OCI-LY7 (cell line): Measurements from ENCODE around the gene SMG1. TPM values are rescaled to one million over a fixed set of nuclear protein-coding genes. Genes with fewer than 3 reads are reported as not detected.

ENCODE experiments used
- BruUV-seq: library from RNA; stranded (reverse); fragments of 400-500 nt; replicated peaks from 2 replicates; lab custom pipeline; 2021; lab: Mats Ljungman, UMichigan
- CTCF ChIA-PET: fragments of 300-600 bp; sonication (Branson Sonifier 250); formaldehyde crosslinking; loops from one replicate; lab custom pipeline; 2022; ENCODE audit warnings: antibody characterized with exemption; ENCODE audit not compliant: unreplicated experiment; lab: Charles Lee
- POLR2A ChIA-PET: fragments of 300-600 bp; sonication (Branson Sonifier 250); formaldehyde crosslinking; loops from one replicate; lab custom pipeline; 2022; ENCODE audit warnings: antibody characterized with exemption; lab: Charles Lee
- DNase-seq: peaks from one replicate; pipeline ENCODE4 v3.0.0-alpha.2; 2015; ENCODE audit warnings: low spot score
- H2AFZ ChIP-seq: fragments of 200-600 bp; sonication (generic), shearing (Covaris generic); 2 replicates; pipeline ENCODE4 v1.6.1; 2014; ENCODE audit warnings: mild to moderate bottlenecking, antibody characterized with exemption, low read length, moderate library complexity
- H3K27ac ChIP-seq: fragments of 200-600 bp; sonication (generic); 2 replicates; pipeline ENCODE4 v1.5.1; 2014; ENCODE audit warnings: mixed run types, low read depth, mild to moderate bottlenecking, moderate library complexity, low read length, inconsistent platforms; ENCODE audit not compliant: poor library complexity, severe bottlenecking
- H3K36me3 ChIP-seq: fragments of 200-600 bp; sonication (generic); 2 replicates; pipeline ENCODE4 v1.6.1; 2014; ENCODE audit warnings: mild to moderate bottlenecking, antibody characterized with exemption, low read length, moderate library complexity, mixed read lengths; ENCODE audit not compliant: insufficient read depth
- H3K4me1 ChIP-seq: fragments of 200-600 bp; sonication (generic); 2 replicates; pipeline ENCODE4 v1.5.1; 2014; ENCODE audit warnings: mild to moderate bottlenecking, low read length; ENCODE audit not compliant: insufficient read depth, poor library complexity, severe bottlenecking
- H3K4me2 ChIP-seq: fragments of 200-600 bp; sonication (generic); 2 replicates; pipeline ENCODE4 v1.6.1; 2014; ENCODE audit warnings: mild to moderate bottlenecking, low read length
- H3K4me3 ChIP-seq: fragments of 200-600 bp; sonication (generic); 2 replicates; pipeline ENCODE4 v1.5.1; 2014; ENCODE audit warnings: mild to moderate bottlenecking, low read depth, low read length; ENCODE audit not compliant: poor library complexity, severe bottlenecking
- H3K79me2 ChIP-seq: fragments of 200-600 bp; sonication (generic); 2 replicates; pipeline ENCODE4 v1.6.1; 2016; ENCODE audit warnings: low read depth, mild to moderate bottlenecking, low read length, moderate library complexity, mixed read lengths; ENCODE audit not compliant: insufficient read depth
- H3K9me2 ChIP-seq: fragments of 200-600 bp; sonication (generic); 2 replicates; pipeline ENCODE4 v1.6.1; 2016; ENCODE audit warnings: mild to moderate bottlenecking, low read length, mixed read lengths; ENCODE audit not compliant: insufficient read depth
- H3K9me3 ChIP-seq: fragments of 200-600 bp; sonication (generic); 2 replicates; pipeline ENCODE4 v1.6.1; 2014; ENCODE audit warnings: mild to moderate bottlenecking, mixed run types, low read length, mixed read lengths
- H4K20me1 ChIP-seq: fragments of 200-600 bp; sonication (generic); 2 replicates; pipeline ENCODE4 v1.6.1; 2014; ENCODE audit warnings: mild to moderate bottlenecking, antibody characterized with exemption, low read length, moderate library complexity, mixed read lengths; ENCODE audit not compliant: insufficient read depth
- EZH2phosphoT487 ChIP-seq: fragments of 200-600 bp; sonication (generic); IDR thresholded peaks from 2 replicates; pipeline ENCODE4 v1.6.1; 2018; ENCODE audit warnings: low read depth, borderline replicate concordance, mild to moderate bottlenecking, mixed run types, antibody characterized with exemption, low read length, moderate library complexity, mixed read lengths
- intact Hi-C: fragments of 100-400 bp; cut with micrococcal nuclease; formaldehyde crosslinking; loops from one replicate; pipeline ENCODE4 v1.10.0; 2022; ENCODE audit not compliant: unreplicated experiment
- total RNA-seq, 2 experiments: library from RNA; depleted of rRNA in 1 of 2; stranded (reverse); fragments of >200 nt in 1 of 2; shearing (Covaris generic) in 1 of 2; gene quantifications; 2 replicates each; pipeline ENCODE4 v1.2.3, GENCODE V29; 2014 to 2022
- TF ChIP-seq, protein P1 (sequence below): fragments of 200-600 bp; sonication (generic); conservative IDR thresholded peaks from 2 replicates; pipeline ENCODE4 v1.5.1; 2014; ENCODE audit warnings: mild to moderate bottlenecking, antibody characterized with exemption, low read length, moderate library complexity, mixed read lengths

SMG1 gene
- total RNA-seq, 2 experiments from 2014 or later, result 106 to 199 TPM

DNA sequence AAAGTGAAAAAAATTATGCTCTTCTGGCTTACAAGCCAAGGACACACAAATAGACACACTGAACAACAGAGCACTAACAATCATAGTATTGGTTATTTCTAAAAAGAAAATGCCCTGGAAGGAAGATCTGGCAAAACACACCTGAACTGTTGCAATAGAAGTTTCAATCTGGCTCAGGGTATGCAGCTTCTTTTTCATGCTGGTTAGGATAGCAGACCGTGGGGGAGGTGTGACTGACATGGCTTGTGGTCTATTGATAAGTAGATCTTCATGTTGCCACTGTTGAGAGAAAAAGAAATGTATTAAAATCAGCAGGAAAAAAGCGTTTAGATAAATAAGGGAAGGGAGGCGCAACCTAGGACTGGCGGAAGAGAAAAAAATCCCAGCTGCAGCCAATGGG lies 98.3 kb downstream of the SMG1 start:
- peaks cover 55% of the 10 kb centered on the region for H3K36me3 ChIP-seq

DNA sequence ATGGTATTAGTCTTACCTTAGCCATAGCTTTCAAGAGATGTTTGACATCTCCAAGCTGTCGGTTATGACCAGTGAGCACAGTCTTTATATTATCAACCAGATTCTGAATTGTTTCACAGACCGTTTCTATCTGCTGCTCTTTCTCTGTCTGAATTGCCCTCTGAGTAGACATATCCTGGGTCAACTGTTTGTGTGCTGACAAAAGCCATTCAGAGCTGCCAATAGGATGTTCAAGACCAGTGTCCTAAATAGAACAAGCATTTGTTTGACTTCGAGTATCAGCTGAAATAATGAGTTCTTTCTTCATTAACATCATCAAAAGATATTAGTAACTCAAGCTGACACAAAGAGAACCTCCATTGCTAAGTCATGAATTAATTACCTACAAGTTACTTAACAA lies 109.9 kb downstream of the SMG1 start:
- Histone ChIP-seq H3K4me1 (no peaks in the 10 kb centered on the region), H3K79me2 (no peaks in the 10 kb centered on the region), H3K4me3 (no peak overlapping the region), H2AFZ (no peak overlapping the region), H4K20me1 (0 out of 2 replicates have a peak, but pooled peaks cover under 1% of the 10 kb centered on the region), H3K9me3 (no peaks in the 10 kb centered on the region), H3K27ac (no peak overlapping the region), H3K36me3 (peaks cover 85% of the 10 kb centered on the region), H3K9me2 (no peaks in the 10 kb centered on the region), H3K4me2 (no peak overlapping the region)
- TF ChIP-seq, protein P1, sequence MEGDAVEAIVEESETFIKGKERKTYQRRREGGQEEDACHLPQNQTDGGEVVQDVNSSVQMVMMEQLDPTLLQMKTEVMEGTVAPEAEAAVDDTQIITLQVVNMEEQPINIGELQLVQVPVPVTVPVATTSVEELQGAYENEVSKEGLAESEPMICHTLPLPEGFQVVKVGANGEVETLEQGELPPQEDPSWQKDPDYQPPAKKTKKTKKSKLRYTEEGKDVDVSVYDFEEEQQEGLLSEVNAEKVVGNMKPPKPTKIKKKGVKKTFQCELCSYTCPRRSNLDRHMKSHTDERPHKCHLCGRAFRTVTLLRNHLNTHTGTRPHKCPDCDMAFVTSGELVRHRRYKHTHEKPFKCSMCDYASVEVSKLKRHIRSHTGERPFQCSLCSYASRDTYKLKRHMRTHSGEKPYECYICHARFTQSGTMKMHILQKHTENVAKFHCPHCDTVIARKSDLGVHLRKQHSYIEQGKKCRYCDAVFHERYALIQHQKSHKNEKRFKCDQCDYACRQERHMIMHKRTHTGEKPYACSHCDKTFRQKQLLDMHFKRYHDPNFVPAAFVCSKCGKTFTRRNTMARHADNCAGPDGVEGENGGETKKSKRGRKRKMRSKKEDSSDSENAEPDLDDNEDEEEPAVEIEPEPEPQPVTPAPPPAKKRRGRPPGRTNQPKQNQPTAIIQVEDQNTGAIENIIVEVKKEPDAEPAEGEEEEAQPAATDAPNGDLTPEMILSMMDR, result no peak
- no peak for TF ChIP-seq EZH2phosphoT487
- no TSS peak for BruUV-seq
- CTCF ChIA-PET, result no interaction called here
- POLR2A ChIA-PET, result interaction anchor here (1.2 to 1.7 kb wide), 4 partner anchors 11 to 15 kb away, joined by 3 to 6 read pairs (median 4); partner anchors contain the start of gene ARL6IP1
- intact Hi-C loops, result no loop called here
- no peak for DNase-seq

More for the DNA sequence above, 98.3 kb downstream of the SMG1 start:
- BruUV-seq, result no TSS peak
- H3K4me2 ChIP-seq, result no peak overlapping the region
- TF ChIP-seq, protein P1, result no peak
- H3K79me2 ChIP-seq, result no peaks in the 10 kb centered on the region
- H4K20me1 ChIP-seq, result no peaks in the 10 kb centered on the region
- no peak overlapping the region for H3K27ac ChIP-seq
- ChIA-PET POLR2A (interaction anchor here (0.8 to 1.4 kb wide), 3 partner anchors 12 to 26 kb away, joined by 3 read pairs; partner anchors contain the start of gene ARL6IP1), CTCF (no interaction called here)
- H3K9me3 ChIP-seq, result no peaks in the 10 kb centered on the region
- H3K4me3 ChIP-seq, result no peak overlapping the region
- no peak for DNase-seq
- no peaks in the 10 kb centered on the region for H3K4me1 ChIP-seq
- H2AFZ ChIP-seq, result no peak overlapping the region
- intact Hi-C loops, result no loop called here
- H3K9me2 ChIP-seq, result no peaks in the 10 kb centered on the region

DNA sequence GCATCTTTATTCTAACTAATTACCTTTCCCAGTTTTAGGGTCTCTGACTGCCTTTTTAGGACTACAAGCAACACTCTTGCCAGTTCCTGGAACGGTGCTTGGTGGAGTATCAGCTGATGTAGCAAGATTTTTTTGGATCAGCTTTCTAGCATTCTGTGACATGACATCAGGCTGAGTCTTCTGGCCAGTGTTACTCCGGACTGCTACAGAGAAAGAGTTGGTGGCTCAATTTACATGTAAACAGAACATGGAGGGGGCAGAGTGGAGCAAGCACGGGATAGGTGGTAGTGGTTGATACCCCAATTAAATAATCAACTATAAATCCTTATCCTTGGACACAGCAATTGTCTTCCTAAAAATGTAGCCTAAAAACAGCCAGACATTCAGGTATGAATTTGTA lies 114.3 kb downstream of the SMG1 start:
- intact Hi-C loops, result no loop called here
- Histone ChIP-seq H3K4me2 (no peak overlapping the region), H3K36me3 (peaks cover 86% of the 10 kb centered on the region), H3K9me3 (no peaks in the 10 kb centered on the region), H4K20me1 (0 out of 2 replicates have a peak, but pooled peaks cover 3% of the 10 kb centered on the region), H3K27ac (no peak overlapping the region), H3K4me1 (peaks cover 2% of the 10 kb centered on the region), H3K79me2 (no peaks in the 10 kb centered on the region), H2AFZ (no peak overlapping the region), H3K9me2 (no peaks in the 10 kb centered on the region), H3K4me3 (no peak overlapping the region)
- no peak for DNase-seq
- ChIA-PET POLR2A (no interaction called here), CTCF (no interaction called here)
- no TSS peak for BruUV-seq
- no peak for TF ChIP-seq EZH2phosphoT487
- TF ChIP-seq, protein P1, result no peak
